ENCODE measurements around the gene MBD3L2.

MBD3L2 gene

GRCh38 chr19:7098096-7098495 lies 49.0 kb downstream of the MBD3L2 start:
- Histone ChIP-seq H3K27me3 (ENCODE audit: control insufficient read depth, insufficient read depth, low read length) (no peaks in the 10 kb centered on the region), H3K4me1 (ENCODE audit: control insufficient read depth, insufficient read depth, low read length) (no peaks in the 10 kb centered on the region), H3K36me3 (ENCODE audit: control insufficient read depth, insufficient read depth, low read length) (no peaks in the 10 kb centered on the region), H3K4me3 (ENCODE audit: low read depth, low read length) (peak overlapping the region; percentile 78), H3K9me3 (ENCODE audit: control insufficient read depth, insufficient read depth, low read length) (peaks cover 3% of the 10 kb centered on the region), H3K9ac (ENCODE audit: low read depth, low read length) (peak overlapping the region; percentile 38)

GRCh38 chr19:7098701-7099596 lies 49.8 kb downstream of the MBD3L2 start:
- Histone ChIP-seq H3K27me3 (ENCODE audit: control insufficient read depth, insufficient read depth, low read length) (no peaks in the 10 kb centered on the region), H3K9ac (ENCODE audit: low read depth, low read length) (peak overlapping the region; percentile 38), H3K36me3 (ENCODE audit: control insufficient read depth, insufficient read depth, low read length) (no peaks in the 10 kb centered on the region), H3K4me1 (ENCODE audit: control insufficient read depth, insufficient read depth, low read length) (no peaks in the 10 kb centered on the region), H3K4me3 (ENCODE audit: low read depth, low read length) (peak overlapping the region; percentile 78), H3K9me3 (ENCODE audit: control insufficient read depth, insufficient read depth, low read length) (peaks cover 3% of the 10 kb centered on the region)

DNA sequence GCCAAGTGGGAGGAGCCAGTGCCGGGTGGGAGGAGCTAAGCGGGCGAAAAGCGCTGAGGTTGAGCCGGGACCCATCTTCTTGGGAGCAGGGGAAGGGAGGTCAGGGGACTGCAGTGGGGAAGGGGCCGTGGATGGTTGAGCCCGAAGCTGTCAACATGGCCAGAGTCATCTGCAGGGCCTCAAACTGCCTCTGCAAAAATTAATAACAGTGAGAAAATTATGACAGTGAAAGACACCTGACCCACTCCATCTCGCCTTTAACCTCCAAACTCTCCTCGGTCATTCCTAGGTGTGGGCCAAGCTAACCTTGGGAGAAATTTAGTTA lies 50.4 kb downstream of the MBD3L2 start:
- Histone ChIP-seq H3K9ac (ENCODE audit: low read depth, low read length) (peak overlapping the region; percentile 38), H3K36me3 (ENCODE audit: control insufficient read depth, insufficient read depth, low read length) (no peaks in the 10 kb centered on the region), H3K9me3 (ENCODE audit: control insufficient read depth, insufficient read depth, low read length) (peaks cover 3% of the 10 kb centered on the region), H3K4me1 (ENCODE audit: control insufficient read depth, insufficient read depth, low read length) (no peaks in the 10 kb centered on the region), H3K4me3 (ENCODE audit: low read depth, low read length) (peak overlapping the region; percentile 78), H3K27me3 (ENCODE audit: control insufficient read depth, insufficient read depth, low read length) (no peaks in the 10 kb centered on the region)

Measured in iPS-15b (cell line).